Kasumi-1 (cell line): ENCODE results near the gene FOXJ2.
A peak's percentile ranks its signal among the peaks of the same experiment; 100 is the strongest.
"Not testable (repeated sequence)": the region's sequence is repeated elsewhere in the genome, so short reads cannot be mapped to it uniquely, and the experiment has no call there.

Experiments
- DNase-seq, 2 experiments: peaks; one replicate each; lab custom pipeline; 2025; lab: John Stamatoyannopoulos, UW

The FOXJ2 gene

GRCh38 chr12:8032242-8033152 is at the start of gene FOXJ2:
TSS of gene FOXJ2 (plus strand) at chr12:8032716. CDS start at chr12:8039833, 7,117 bp downstream.
- DNase-seq, result peak; percentile 5 to 19

- DNase-seq, result not testable (repeated sequence)
These were observed 49.5 kb upstream of the FOXJ2 start for GRCh38 chr12:7983019-7983418.

GRCh38 chr12:7983460-7983859 is 49.1 kb upstream of the FOXJ2 start:
- not testable (repeated sequence) for DNase-seq

- DNase-seq, result no peak
These were observed 47.6 kb upstream of the FOXJ2 start for GRCh38 chr12:7984900-7985299.

- DNase-seq, result no peak
These were observed 46.6 kb upstream of the FOXJ2 start for GRCh38 chr12:7985802-7986418.

- peak; percentile 74 to 80 for DNase-seq
These were observed 42.6 kb upstream of the FOXJ2 start for GRCh38 chr12:7989827-7990491.

GRCh38 chr12:7991535-7991934 is 41.0 kb upstream of the FOXJ2 start:
- no peak for DNase-seq

GRCh38 chr12:7994731-7995205 is 37.7 kb upstream of the FOXJ2 start:
- no peak for DNase-seq

- DNase-seq, result peak; percentile 67 to 70
These were observed 37.1 kb upstream of the FOXJ2 start for GRCh38 chr12:7995266-7995963.

GRCh38 chr12:8000827-8001226 is 31.7 kb upstream of the FOXJ2 start:
- DNase-seq, result not testable (repeated sequence)

GRCh38 chr12:8001496-8001895 is 31.0 kb upstream of the FOXJ2 start:
- not testable (repeated sequence) for DNase-seq

GRCh38 chr12:8004897-8005296 is 27.6 kb upstream of the FOXJ2 start:
- not testable (repeated sequence) for DNase-seq

- DNase-seq, result no peak
These were observed 21.2 kb upstream of the FOXJ2 start for GRCh38 chr12:8011331-8011730.

GRCh38 chr12:8012651-8013309 is 19.7 kb upstream of the FOXJ2 start:
- no peak for DNase-seq

GRCh38 chr12:8014836-8015235 is 17.7 kb upstream of the FOXJ2 start:
- no peak for DNase-seq

- DNase-seq, result not testable (repeated sequence)
These were observed 14.3 kb upstream of the FOXJ2 start for GRCh38 chr12:8018213-8018612.

- DNase-seq, result peak; percentile 51 to 59
These were observed 13.6 kb upstream of the FOXJ2 start for GRCh38 chr12:8018666-8019581.

GRCh38 chr12:8026291-8026900 is 6.1 kb upstream of the FOXJ2 start:
- peak; percentile 85 to 88 for DNase-seq

- no peak for DNase-seq
These were observed 4.7 kb upstream of the FOXJ2 start for GRCh38 chr12:8027856-8028255.

- DNase-seq, result no peak
These were observed 4.2 kb upstream of the FOXJ2 start for GRCh38 chr12:8028267-8028666.
